GM19467 (cell line): ENCODE measurements around the gene CPZ.
"Not testable (repeated sequence)": the region's sequence is repeated elsewhere in the genome, so short reads cannot be mapped to it uniquely, and the experiment has no call there.

Experiments used
- ATAC-seq: cut with Tn5 transposase; IDR thresholded peaks from one replicate; pipeline ENCODE4 v1.9.1; 2021; ENCODE audit warnings: mild to moderate bottlenecking, moderate library complexity; ENCODE audit not compliant: unreplicated experiment

Gene CPZ

DNA sequence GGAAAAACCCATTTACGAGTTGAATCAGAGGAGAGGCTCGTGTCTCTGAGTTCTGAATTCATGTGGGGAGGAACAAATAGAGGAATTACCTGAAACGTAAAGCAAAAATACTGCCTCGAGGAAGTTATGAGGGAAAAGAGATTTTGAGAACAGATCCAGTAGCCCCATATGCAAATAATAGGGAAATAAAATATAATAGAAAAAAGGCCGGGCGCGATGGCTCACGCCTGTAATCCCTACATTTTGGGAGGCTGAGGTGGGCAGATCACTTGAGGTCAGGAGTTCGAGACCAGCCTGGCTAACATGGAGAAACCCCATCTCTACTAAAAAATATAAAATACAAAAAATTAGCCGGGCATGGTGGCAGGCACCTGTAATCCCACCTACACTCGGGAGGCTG is 42.2 kb downstream of the CPZ start:
- ATAC-seq = not testable (repeated sequence)

DNA sequence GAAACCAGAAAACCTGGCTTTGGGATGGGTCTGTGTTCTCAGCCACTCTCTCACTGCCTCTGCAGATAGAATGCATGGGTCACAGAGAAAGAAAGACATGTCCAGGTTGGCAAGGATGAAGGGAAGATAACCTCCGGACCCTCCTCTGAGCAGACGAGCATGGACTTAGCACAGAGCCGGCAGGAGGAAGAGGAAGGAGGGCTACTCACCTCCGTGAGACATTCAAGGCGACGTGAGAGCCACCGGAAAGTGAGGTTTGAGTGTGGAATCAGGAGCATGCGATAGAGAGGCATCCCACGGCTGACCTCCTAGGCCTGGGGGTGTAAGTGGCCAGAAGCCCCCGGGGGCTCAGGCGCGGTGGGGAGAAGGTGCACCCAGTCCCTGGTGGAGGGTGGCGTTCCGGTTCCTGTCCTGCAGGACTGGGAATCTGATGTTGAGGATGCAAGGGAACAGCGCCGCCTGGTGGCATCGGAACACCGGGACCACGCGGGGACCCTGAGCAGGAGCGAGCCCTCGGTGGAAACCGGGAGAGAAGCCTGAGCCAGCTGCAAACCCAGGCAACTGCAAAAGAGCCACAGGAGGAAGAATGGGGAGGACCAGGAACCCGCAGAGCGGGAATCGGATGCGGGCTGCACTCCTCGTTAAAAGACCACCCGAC is 43.5 kb downstream of the CPZ start:
- not testable (repeated sequence) for ATAC-seq

DNA sequence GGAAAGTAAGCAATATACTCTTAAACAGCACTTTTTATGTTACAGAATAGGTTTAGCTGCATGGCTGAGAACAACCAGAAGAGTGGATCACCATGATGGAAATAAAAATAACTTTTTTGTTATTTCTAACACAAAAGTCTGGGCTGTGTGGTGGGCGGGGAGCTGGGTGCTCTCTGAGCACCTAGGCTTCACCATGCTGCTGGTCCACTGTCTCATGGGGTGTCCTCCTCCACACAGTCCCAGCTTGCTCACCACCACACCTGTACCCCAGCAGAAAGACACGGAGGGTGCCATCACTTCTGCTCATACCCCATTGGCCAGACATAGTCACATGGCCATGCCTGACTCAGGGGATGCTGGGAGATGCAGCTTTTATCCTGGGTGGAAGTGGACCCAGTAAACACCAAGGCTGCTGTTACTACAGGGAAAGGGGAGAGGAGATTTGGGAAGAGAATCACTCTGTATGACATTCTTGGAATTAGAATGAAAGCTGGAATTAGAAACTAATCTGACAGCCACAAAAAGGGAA is 45.0 kb downstream of the CPZ start:
- ATAC-seq = no peak

DNA sequence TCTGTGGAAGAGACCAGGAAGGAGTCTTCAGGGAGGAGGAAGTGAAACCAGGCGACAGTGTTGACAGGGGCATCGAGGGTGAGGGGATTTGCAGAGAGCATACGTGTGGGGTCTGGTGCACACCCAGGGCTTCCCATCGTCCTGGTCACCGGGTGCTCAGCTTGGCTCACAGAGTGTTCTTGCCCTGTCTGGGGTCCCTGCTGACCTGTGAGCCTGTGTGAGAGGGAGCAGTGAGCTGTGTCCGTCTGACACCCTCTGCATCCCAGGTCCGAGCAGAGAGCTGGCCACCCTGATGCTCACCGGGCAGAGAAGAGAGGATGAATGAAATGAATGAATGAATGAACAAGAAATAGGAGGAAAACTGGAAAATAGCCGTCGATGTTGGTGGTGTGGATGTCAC is 46.5 kb downstream of the CPZ start:
- ATAC-seq = no peak

DNA sequence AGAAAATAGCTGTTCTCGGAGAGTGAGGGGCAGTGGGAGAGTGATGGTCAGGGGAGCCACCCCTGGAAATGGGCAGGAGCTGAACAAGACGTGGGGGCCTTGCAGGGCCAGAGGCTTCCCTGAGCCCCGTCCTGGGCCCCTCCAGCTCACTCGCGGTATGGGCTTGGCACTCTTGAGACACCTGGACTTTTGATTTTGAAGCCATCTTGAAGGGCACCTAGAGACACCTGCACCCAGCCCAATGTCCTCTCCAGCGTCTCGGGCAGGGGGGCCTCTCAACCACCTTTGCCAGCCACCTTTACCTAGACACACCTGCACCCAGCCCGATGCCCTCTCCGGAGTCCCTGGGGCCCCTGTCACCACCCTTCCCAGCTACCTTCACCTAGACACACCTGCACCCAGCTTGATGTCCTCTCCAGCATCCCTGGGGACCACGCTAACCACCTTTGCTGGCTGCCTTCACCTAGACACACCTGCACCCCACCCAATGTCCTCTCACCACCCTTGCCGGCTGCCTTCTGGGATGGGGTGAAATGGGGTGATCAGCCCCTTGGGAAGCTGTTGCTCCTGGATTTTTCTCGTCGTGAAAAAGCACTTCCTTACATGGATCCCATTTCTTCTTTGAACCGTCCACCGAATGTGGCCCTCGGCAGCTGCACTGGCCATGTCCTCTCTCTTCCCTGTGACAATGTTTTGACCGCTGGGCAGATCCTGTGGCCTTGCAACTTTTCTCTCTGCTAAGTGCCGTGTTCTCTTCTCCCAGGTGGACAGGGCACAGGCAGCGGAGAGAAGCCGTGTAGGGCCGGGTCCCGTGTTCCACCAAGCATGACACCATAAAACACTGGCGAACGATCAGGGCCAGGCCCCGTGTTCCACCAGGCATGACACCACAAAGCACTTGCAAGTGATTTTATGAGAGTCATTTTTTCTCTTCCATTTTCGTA is 47.5 kb downstream of the CPZ start:
- ATAC-seq = no peak

DNA sequence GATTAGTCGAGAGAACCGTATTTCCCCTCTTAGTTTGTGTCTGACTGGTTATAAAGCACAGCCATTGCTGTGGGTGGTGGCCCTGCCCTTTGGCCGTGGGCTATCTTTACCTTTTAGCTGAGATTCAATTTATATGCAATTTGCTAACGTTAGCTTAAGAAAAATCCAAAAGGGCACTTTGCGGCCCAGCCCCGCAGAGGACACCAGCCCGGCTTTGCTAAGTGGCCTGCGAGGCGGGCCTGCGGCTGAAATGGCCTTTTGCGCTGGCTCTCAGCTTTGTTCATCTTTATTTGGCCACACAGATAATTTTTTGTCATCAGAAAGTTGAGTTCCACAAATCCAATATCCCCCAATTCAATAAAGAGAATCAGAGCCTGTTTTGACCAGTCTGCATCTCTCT is 48.3 kb downstream of the CPZ start:
- ATAC-seq = no peak

DNA sequence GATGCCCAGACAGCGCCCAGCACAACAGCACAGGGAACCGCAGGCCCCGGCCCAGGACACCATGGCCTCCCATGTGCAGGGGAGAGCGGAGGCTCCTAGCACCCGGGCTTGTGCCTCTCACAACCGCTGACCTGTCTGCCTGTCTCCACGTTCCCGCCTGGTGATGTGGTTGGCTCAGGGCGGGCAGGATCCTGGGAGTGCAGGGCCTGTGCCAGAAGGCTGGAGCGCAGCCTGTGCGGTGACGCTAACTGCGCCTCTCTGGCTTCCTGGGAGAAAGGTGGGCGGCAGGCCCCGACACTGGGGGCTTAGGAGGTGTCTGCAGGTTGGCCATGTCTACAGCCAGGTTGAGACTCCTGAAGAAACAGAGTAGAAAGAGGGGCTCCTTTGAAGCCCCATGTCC is 48.7 kb downstream of the CPZ start:
- no peak for ATAC-seq

DNA sequence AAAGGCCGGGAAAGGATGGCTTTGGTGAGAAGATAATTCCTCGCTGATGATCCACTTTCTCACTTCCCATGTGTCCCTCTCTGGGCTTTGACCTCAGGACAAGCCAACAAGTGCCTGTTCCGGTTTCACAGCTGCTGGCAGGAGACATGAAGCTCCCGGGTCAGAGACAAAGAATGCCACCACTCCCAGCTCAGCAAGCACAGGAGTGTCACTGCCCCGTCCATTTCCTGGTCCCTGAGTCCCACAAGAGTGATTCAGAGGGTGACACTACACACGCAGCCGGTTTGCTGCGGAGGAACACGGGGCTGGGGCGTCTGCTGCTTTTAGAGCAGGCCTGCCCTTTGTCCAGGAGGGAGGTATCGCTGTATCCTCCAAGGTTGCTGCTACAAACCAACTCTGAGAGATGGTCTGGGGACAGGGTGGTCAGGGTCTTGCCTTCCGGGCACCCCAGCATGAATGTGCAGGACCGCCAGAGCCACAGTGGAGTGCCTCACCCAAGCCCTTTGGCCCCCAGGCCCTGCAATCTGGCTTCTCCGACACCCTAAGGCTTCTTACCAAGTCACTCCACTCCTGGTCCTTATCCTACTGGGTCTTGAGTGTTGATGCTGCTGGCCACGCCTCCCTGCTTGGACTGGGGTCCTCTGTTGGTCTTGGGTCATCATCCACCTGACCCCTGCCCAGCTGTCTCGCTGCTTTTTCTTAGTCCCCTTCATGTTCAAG is 49.5 kb downstream of the CPZ start:
- ATAC-seq = no peak

DNA sequence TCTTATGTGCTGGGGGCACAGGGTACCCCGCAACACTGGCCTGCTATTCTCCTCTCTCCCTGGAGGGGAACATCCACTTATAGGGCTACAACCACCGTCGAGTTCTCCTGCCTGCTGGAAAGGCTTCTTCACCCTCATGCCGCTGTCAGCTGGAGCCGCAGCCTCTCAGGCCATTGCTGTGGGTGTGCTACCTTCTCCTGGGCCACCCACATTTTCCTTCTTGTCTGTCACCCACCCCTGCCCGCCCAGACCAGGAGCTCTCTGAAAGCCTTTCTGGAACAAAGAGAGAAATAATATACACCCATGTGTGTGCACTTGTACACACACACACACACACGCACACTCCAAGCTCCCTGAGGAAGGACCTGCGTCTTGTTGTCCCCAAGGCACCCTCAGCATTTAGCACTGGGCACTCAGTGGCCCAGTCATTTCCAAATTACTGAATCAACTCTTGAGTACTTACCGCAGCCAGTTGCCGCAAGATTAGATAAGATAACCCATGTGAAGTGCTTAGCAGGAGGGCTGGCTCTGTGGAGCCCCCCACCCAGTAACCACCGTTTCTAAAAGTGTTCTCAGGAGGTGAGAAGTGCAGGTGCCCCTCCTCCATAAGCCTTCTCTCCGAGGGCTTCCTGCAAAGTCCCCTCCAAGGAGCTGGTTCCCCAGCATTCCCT is 50.2 kb downstream of the CPZ start:
- no peak for ATAC-seq

DNA sequence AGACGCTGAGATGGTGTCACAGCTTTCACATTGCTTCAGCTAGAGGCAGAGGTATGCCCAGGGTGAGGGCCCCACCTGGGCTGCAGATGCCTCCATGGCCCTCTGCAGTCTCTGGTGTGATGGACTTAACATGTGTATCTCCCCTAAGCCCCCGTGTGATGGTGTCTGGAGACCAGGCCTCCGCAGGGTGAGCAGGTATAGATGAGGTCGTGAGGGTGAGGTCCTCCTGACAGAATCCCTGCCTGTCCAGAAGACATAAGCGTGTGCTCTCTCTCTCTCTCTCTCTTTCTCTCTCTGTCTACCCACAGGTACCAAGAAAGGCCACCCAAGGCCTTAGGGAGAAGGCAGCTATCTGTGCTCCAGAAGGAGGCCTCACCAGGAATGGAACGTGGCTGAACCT is 50.9 kb downstream of the CPZ start:
- ATAC-seq = no peak

DNA sequence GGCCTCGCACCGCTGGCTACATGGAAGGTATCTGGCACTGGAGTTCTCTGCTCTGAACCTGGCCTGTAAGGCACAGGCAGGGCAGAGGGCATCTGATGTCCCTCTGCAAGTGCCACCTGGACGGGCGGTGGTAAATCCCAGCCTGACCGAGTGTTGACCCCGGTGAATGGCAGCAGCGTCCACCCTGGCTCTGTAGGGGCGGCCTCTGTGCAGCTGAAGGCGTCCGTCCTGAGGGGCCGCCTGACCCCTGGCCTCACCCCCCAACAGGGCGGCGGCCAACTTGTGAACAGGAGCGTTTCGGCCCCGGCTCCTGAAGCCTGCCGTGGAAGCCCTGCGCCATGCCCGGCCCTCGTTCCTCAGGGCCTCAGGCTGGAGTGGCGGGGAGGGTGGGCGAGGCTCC is 51.4 kb downstream of the CPZ start:
- no peak for ATAC-seq

DNA sequence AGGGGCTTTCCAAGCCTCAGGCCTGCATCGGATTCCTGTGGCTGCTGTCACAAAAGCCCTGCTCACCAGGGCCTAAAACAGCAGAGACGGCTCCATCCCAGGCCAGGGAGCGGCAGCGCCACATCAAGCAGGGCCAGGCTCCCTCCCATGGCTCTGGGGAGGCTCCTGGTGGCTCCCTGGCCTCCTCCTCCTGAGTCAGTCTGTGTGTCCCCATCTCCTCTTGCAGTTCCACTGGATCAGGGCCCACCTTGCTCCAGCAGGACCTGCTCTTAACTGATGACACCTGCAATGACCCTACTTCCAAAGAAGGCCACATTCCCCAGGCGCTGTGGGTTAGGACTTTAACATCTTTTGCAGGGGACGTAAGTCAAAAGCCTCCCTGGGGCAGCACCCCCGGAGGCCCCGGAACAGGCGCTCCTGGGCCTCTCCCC is 51.9 kb downstream of the CPZ start:
- ATAC-seq = no peak

DNA sequence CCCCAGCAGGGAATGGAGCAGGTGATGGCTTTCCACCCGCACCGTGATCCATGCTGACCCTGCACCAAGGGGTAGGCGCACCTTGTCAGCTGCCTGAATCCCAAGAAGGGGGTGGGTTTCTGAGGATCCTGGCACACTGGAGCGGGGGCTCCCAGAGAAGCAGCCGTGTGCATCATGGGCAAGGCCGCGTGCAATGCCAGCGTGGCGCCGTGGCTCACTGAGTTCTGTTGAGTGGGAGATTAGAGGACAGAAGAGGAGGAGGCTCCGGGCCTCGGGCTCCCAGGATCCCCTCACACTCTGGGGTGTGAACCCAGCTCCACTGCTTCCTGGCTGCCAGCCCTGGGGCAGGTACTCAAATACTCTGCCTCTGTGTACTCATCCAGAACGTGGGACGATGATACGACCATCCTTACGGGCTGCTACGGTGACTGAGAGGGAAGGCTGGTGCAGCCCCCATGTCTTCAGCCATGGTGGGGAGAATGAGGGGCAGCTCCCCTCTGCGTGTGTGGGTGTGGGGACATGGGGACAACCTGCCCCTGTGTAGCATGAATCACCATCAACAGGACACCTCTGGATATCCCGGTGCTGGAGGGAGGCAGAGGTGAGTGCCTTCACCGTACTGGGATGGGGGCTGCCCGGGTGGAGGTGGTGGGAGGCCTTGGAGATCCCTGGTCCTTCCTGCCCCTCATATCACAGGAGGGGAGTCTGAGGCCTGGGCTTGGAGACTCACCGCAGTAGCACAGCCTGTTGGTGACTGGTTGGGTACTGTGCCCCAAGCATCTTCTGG is 52.6 kb downstream of the CPZ start:
- no peak for ATAC-seq

DNA sequence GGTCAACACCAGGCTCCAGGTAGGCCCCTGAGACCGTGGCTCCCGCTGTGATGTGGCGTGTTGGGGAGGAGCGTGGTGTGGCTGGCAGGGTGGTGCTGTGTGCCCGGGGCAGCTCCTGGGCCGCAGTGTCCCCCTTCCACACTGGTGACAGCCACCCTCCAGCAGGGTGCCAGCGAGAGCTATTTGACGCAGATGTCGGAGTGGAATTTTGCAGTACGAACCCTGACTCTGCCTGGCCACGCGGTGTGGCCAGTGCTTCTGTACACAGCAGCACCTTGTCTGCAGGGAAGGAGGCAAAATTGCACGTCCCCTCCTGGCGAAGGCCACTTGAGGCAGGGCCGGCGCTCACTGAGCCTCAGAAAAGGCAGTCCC is 53.2 kb downstream of the CPZ start:
- no peak for ATAC-seq

DNA sequence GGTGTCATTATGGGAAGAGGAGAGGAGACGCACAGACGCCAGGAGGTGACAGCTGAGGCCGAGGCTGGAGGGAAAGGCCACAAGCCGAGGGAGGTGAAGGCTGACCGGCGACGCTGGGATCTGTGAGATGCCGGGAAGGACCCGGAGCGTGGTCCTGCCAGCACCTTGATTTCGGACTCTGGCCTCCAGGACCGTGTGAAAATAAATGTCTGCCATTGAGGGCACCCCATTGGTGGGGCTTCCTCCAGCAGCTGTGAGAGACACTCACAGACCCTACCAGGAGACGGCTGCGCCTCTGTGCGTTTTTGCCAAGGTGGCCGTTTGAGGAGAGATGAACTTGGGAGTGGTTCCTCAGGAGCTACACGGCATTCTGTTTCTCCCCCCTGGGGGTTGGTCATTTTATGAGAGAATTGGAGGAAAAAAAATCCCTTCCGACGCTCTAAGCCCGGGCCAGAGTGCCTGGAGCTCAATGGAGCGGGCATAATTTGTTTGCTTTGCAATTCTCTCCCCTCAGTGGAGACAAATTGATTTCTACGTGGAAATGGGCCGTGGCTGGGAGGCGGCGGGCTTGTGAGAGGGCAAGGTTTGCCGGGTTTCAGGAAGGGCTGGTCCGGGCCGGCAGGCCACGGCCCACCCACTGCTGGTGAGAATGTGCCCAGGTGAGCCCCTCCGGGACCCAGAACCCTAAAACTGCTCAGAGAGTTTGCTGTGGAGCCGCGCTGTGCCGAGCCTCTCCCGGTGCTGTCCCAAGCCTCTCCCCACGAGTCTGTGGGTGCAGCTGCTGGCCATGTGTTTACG is 53.9 kb downstream of the CPZ start:
- no peak for ATAC-seq

DNA sequence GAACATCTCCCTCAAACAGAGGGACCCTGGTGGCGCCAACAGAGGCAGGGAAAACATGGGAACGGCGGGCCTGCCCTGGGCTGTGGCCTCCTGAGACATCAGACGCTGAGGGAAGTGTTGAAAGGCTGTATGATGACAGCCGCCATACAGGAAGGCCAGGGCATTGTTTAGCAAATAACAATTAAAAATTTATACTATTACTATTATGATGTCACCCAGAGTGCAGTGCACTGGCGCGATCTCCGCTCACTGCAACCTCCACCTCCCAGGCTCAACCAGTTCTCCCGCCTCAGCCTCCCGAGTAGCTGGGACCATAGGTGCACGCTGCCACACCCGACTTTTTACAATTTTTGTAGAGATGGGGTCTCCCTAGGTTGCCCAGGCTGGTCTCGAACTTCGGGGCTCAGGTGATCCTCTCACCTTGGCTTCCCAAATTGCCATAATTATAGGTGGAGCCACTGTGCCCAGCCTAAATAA is 54.6 kb downstream of the CPZ start:
- ATAC-seq = no peak

DNA sequence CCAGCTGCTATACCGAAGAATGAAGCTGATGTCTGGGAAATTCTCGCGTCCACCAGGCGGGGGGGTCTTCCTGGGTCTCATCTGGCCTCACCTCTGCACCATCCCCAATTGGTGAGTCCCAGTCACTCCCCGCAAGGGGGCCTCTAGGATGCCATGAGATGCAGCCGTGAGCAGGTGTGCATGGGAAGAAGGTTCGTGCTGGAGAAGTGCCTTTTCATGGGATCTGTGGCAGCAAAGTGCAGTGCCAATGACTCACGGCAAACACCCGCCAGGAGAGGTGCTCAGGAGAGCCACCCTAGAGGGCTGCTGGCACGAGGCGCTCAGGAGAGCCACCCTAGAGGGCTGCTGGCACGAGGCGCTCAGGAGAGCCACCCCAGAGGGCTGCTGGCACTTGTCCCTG is 55.1 kb downstream of the CPZ start:
- no peak for ATAC-seq

DNA sequence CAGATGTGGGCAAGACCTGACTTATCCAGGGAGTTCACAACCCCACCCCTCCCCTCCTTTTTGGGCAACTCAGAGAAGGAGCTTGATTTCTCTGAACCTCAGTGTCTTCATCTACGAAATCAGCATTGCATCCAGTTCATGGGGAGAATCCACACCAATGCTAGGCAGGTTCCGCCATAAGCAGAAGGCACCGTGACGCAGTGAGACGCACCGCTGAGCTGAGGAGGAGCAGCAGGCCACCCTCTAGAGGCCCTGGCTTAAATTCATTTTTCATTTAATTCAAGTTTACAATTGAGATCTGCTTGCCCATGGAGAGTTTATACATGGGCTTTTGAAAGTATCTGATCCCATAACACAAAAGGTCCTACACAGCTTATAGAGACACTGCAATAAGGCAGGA is 55.7 kb downstream of the CPZ start:
- no peak for ATAC-seq
